Measurements from ENCODE around the gene HCRT.
"Not testable (repeated sequence)": the region's sequence is repeated elsewhere in the genome, so short reads cannot be mapped to it uniquely, and the experiment has no call there.

Gene HCRT

GRCh38 chr17:42188749-42189650 is 3.7 kb upstream of the HCRT start:
- ATAC-seq, result no peak
- peaks cover 5% of the 10 kb centered on the region for H3K36me3 Mint-ChIP-seq
- H3K9me3 Mint-ChIP-seq, result no peaks in the 10 kb centered on the region
- no peaks in the 10 kb centered on the region for H3K27me3 Mint-ChIP-seq
- H3K4me1 Mint-ChIP-seq, result peaks cover 34% of the 10 kb centered on the region
- H3K4me3 Mint-ChIP-seq, result no peak overlapping the region
- no peak overlapping the region for H3K27ac Mint-ChIP-seq

GRCh38 chr17:42187833-42188232 is 2.6 kb upstream of the HCRT start:
- Mint-ChIP-seq H3K9me3 (no peaks in the 10 kb centered on the region), H3K4me3 (no peak overlapping the region), H3K27ac (no peak overlapping the region), H3K4me1 (peaks cover 34% of the 10 kb centered on the region), H3K36me3 (peaks cover 5% of the 10 kb centered on the region), H3K27me3 (no peaks in the 10 kb centered on the region)
- ATAC-seq, result no peak

- H3K9me3 Mint-ChIP-seq, H3K4me3 Mint-ChIP-seq, H3K36me3 Mint-ChIP-seq, ATAC-seq, H3K27me3 Mint-ChIP-seq: not testable (repeated sequence)
- H3K4me1 Mint-ChIP-seq, result peaks cover 37% of the 10 kb centered on the region
- peak overlapping the region; percentile 70 for H3K27ac Mint-ChIP-seq
Observed at GRCh38 chr17:42186191-42186590, 939 bp upstream of the HCRT start.

- H3K4me3 Mint-ChIP-seq, result no peak overlapping the region
- H3K36me3 Mint-ChIP-seq, result peaks cover 5% of the 10 kb centered on the region
Observed at GRCh38 chr17:42185621-42185930, 324 bp upstream of the HCRT start.

GRCh38 chr17:42183741-42184711 is 1.2 kb downstream of the HCRT start:
- H3K9me3 Mint-ChIP-seq, result no peaks in the 10 kb centered on the region

More at GRCh38 chr17:42185621-42185930, 324 bp upstream of the HCRT start:
- Mint-ChIP-seq H3K9me3 (no peaks in the 10 kb centered on the region), H3K27me3 (no peaks in the 10 kb centered on the region), H3K27ac (no peak overlapping the region), H3K4me1 (peaks cover 44% of the 10 kb centered on the region)
- ATAC-seq, result no peak

DNA sequence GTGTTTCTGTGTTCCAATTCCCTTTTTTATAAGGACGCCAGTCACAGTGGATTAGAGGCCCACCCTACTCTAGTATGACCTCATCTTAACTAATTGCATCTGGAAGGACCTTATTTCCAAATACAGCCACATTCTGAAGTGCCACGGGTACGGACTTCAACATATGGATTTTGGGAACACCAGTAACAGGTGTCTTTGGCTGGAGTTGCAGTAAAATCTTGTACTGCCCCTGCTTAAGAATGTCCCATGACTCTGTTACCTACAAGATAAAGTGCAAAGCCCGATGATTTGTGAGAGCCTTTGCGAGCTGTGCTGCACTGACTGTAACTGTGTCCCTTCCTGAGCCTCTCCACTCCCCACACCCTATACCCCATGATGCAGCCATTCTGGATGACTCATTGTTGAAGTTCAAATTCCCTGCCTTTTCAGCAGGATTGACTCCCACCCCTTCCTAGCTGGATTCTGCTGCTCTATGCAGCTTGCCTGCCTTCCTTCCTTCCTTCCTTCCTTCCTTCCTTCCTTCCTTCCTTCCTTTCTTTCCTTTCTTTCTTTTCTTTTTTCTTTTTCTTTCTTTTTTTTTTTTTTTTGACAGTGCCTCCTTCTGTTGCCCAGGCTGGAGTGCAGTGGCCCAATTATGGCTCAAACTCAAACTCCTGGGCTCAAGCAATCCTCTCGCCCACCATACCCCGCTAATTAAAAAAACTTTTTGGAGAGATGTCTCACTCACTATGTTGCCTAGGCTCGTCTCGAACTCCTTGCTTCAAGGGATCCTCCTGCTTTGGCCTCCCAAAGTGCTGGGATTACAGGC is 2.1 kb downstream of the HCRT start:
- H3K9me3 Mint-ChIP-seq, result no peaks in the 10 kb centered on the region
- no peak for ATAC-seq
- no peaks in the 10 kb centered on the region for H3K36me3 Mint-ChIP-seq
- no peaks in the 10 kb centered on the region for H3K27me3 Mint-ChIP-seq
- H3K4me1 Mint-ChIP-seq, result peaks cover 68% of the 10 kb centered on the region
- peak overlapping the region; percentile 77 for H3K4me3 Mint-ChIP-seq
- H3K27ac Mint-ChIP-seq, result peak overlapping the region; percentile 81

More at GRCh38 chr17:42183741-42184711, 1.2 kb downstream of the HCRT start:
- Mint-ChIP-seq H3K27ac (peak overlapping the region; percentile 81), H3K36me3 (no peaks in the 10 kb centered on the region), H3K4me3 (peak overlapping the region; percentile 77), H3K4me1 (peaks cover 59% of the 10 kb centered on the region), H3K27me3 (no peaks in the 10 kb centered on the region)
- peak; percentile 85 for ATAC-seq

DNA sequence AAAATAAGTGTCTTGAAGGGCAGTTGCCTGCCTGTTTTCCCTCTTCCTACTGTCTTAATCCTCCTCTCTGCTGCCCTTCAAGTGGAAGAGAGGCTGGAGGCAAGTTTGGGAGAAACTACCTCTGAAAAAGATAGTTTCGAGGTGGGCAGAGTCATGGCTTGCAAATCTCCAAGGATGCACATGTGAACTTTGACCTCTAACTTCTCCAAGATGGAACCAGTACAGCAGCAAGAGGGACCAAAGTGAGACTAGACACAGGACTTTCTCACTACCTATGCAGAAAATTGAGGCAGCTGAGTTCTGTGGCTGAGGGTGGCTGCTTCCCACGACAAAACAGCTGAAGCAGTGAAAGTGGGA is 3.4 kb downstream of the HCRT start:
- no peak for ATAC-seq
- Mint-ChIP-seq H3K4me3 (no peak overlapping the region), H3K9me3 (no peaks in the 10 kb centered on the region), H3K27ac (no peak overlapping the region), H3K4me1 (peaks cover 76% of the 10 kb centered on the region), H3K27me3 (no peaks in the 10 kb centered on the region), H3K36me3 (no peaks in the 10 kb centered on the region)

- Mint-ChIP-seq H3K9me3 (no peaks in the 10 kb centered on the region), H3K27ac (peak within 1 kb of the TSS; percentile 69), H3K36me3 (no peaks in the 10 kb centered on the region), H3K4me3 (peak within 1 kb of the TSS; percentile 78), H3K27me3 (no peaks in the 10 kb centered on the region), H3K4me1 (peaks cover 76% of the 10 kb centered on the region)
- ATAC-seq, result peak; percentile 73
Observed at GRCh38 chr17:42180922-42181850, 4.1 kb downstream of the HCRT start, which contains the start of gene KCNH4. KCNH4 (minus strand) TSS chr17:42181142; CDS start chr17:42180945, 197 bp downstream.

DNA sequence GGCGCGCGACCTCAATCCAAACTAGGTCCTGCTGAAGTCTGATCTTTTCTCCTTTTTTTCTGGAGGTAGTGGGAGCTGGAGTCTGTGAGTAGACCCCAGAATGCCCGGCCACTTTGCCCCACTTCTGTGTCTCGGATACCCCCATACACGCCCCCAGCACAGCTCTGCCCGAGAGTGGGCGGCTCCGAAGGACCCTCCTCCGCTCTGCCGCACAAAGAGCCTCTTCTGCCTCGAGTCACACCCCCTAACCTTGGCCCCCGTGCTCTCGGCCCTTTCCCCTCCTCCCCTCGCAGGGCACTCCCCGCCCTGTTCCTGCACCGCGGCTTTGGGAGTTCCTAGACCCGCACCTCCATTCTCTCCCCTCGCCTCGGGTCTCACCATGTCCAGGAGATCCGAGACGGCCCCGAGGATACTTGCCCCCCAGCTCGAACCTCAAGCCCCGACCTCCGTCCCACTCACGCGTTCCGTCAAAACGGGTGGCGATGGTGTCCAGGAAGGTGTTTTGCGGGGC is 4.8 kb downstream of the HCRT start:
- Mint-ChIP-seq H3K4me3 (peak overlapping the region; percentile 78), H3K4me1 (peaks cover 76% of the 10 kb centered on the region), H3K27ac (peak overlapping the region; percentile 69)

GRCh38 chr17:42179911-42180410 is 5.3 kb downstream of the HCRT start:
- H3K4me1 Mint-ChIP-seq, result peaks cover 72% of the 10 kb centered on the region
- H3K4me3 Mint-ChIP-seq, result peak overlapping the region; percentile 78
- ATAC-seq, result no peak
- H3K9me3 Mint-ChIP-seq, result no peaks in the 10 kb centered on the region
- no peaks in the 10 kb centered on the region for H3K27me3 Mint-ChIP-seq
- peaks cover 11% of the 10 kb centered on the region for H3K36me3 Mint-ChIP-seq
- H3K27ac Mint-ChIP-seq, result peak overlapping the region; percentile 69

More for the DNA sequence above, 4.8 kb downstream of the HCRT start:
- Mint-ChIP-seq H3K9me3 (no peaks in the 10 kb centered on the region), H3K27me3 (no peaks in the 10 kb centered on the region), H3K36me3 (peaks cover 7% of the 10 kb centered on the region)
- no peak for ATAC-seq

- Mint-ChIP-seq H3K9me3 (no peaks in the 10 kb centered on the region), H3K4me1 (peaks cover 66% of the 10 kb centered on the region), H3K27me3 (no peaks in the 10 kb centered on the region), H3K36me3 (peaks cover 11% of the 10 kb centered on the region), H3K4me3 (no peak overlapping the region), H3K27ac (peak overlapping the region; percentile 55)
- no peak for ATAC-seq
Observed at GRCh38 chr17:42179335-42179734, 5.9 kb downstream of the HCRT start.

GRCh38 chr17:42178817-42179216 is 6.4 kb downstream of the HCRT start:
- peak overlapping the region; percentile 55 for H3K27ac Mint-ChIP-seq
- H3K4me3 Mint-ChIP-seq, result peak overlapping the region; percentile 18
- peaks cover 63% of the 10 kb centered on the region for H3K4me1 Mint-ChIP-seq
- ATAC-seq, result peak; percentile 80
- peaks cover 11% of the 10 kb centered on the region for H3K36me3 Mint-ChIP-seq
- H3K9me3 Mint-ChIP-seq, result no peaks in the 10 kb centered on the region
- no peaks in the 10 kb centered on the region for H3K27me3 Mint-ChIP-seq

DNA sequence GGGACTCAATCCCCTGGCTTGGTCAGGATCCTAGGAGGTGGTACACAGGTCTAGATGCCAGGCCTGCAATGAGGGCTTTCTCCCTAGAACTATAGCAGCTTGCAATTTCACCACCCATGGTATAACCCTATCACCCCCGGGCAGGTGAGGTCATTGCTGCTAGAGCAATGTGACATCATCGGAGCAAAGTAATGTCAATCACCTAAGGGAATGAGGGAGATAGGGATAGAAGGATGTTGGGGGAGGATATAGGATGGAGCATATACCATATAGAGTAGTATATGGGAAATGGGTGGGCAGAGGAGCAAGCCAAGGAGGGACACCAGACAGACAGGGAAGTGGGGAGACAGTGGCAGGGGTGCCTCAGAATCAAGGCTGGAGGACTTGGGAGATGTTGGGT is 7.6 kb downstream of the HCRT start:
- Mint-ChIP-seq H3K9me3 (no peaks in the 10 kb centered on the region), H3K36me3 (peaks cover 11% of the 10 kb centered on the region), H3K4me3 (no peak overlapping the region), H3K4me1 (peaks cover 52% of the 10 kb centered on the region), H3K27me3 (no peaks in the 10 kb centered on the region), H3K27ac (no peak overlapping the region)
- ATAC-seq, result no peak
